ENCODE results near the gene CHD3. TPM values are rescaled to one million over a fixed set of nuclear protein-coding genes. Genes with fewer than 3 reads are reported as not detected.

Gene CHD3
- 100 to 1,000 TPM in 1 of 4 donors, 10 to 100 TPM in 3; 78.9 to 117 (median 91.4) TPM for total RNA-seq

- TF ChIP-seq, protein P1, sequence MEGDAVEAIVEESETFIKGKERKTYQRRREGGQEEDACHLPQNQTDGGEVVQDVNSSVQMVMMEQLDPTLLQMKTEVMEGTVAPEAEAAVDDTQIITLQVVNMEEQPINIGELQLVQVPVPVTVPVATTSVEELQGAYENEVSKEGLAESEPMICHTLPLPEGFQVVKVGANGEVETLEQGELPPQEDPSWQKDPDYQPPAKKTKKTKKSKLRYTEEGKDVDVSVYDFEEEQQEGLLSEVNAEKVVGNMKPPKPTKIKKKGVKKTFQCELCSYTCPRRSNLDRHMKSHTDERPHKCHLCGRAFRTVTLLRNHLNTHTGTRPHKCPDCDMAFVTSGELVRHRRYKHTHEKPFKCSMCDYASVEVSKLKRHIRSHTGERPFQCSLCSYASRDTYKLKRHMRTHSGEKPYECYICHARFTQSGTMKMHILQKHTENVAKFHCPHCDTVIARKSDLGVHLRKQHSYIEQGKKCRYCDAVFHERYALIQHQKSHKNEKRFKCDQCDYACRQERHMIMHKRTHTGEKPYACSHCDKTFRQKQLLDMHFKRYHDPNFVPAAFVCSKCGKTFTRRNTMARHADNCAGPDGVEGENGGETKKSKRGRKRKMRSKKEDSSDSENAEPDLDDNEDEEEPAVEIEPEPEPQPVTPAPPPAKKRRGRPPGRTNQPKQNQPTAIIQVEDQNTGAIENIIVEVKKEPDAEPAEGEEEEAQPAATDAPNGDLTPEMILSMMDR (IDR thresholded peaks at IDR 0.05) = peak in 1 of 6 experiments; percentile 9
- no peak for TF ChIP-seq POLR2A (IDR thresholded peaks at IDR 0.05)
- Histone ChIP-seq H3K27ac (peak within 1 kb of the TSS; percentile 81 to 98 (median 92)), H3K4me3 (replicated peaks in 1 of 3) (peak within 1 kb of the TSS in 1 of 3 donors; percentile 26), H3K9me3 (no peaks in the 10 kb centered on the region), H3K27me3 (no peaks in the 10 kb centered on the region), H3K36me3 (peaks cover 10 to 16% of the 10 kb centered on the region in 2 donors), H3K4me1 (peaks cover 40 to 45% of the 10 kb centered on the region in 2 donors)
- intact Hi-C loops (cut with DNase I) = no loop called here
- 46 to 47% methylated on average over 18 of the region's 18 CpGs for WGBS, 2 donors
- DNase-seq = peak; percentile 46 to 54
These were observed at the start of gene CHD3 for GRCh38 chr17:7888184-7888920. CHD3 (plus strand) TSS chr17:7888789; CDS start chr17:7889001, 212 bp downstream.

DNA sequence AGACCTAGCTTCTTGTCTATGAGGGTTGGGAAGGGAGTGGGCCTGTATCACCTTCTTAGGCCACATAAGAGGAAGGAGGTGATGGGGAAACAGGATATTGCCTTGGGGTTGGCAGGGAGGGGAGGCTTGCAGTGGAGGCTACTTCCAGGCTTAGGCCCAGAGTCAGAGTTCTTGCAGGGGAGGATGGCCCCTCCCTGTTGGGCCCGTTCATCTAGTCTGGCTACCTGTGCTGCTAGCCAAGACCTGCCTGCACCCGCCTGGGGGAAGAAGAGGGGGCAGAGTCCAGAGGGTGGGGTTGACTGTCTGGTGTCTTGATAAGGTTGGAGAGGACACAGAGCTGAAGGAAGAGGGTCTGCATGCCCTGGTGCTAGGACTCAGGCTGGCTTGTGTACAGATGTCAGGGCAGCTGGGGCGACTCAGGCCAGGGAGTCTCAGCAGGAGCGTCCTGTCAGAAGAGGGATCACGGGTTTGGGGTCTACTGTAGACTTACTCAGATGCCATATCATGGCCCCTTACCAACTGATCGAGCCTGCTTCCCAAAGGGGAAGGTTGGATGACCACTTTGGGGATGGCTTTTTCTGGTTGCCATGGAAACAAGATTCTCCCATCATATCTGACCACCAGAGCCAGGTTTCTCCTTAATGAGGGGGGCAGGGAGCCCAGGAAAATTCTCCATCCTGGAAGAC, 49.3 kb upstream of the CHD3 start:
- Histone ChIP-seq H3K9me3 (no peaks in the 10 kb centered on the region), H3K27ac (peak overlapping the region in 2 of 3 donors; percentile 39 to 98), H3K4me1 (peaks cover 29 to 36% of the 10 kb centered on the region in 2 donors), H3K4me3 (replicated peaks in 1 of 3) (no peak overlapping the region), H3K27me3 (no peaks in the 10 kb centered on the region), H3K36me3 (no peaks in the 10 kb centered on the region)
- no peak for DNase-seq
- 77 to 94% methylated on average over 4 to 6 of the region's 6 CpGs for WGBS, 2 donors
- TF ChIP-seq POLR2A (IDR thresholded peaks at IDR 0.05) = no peak
- TF ChIP-seq, protein P1 (IDR thresholded peaks at IDR 0.05) = no peak
- intact Hi-C loops (cut with DNase I) = no loop called here

DNA sequence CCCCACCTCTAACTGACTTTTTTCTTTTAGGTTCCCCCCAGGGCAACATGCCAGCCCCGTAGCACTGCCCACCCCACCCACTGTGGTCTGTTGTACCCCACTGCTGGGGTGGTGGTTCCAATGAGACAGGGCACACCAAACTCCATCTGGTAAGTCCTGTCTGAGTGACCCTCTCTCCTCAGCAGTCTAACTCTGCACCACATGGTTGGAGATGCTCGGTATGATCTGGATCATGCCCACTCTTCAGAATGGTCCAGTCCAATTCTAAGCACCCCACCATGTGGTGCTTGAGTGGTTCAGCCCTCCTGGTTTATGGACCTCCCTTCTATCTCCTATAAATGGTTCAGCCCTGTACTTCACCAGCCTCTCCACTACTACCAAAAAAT, 48.7 kb upstream of the CHD3 start:
- Histone ChIP-seq H3K4me1 (peaks cover 30 to 37% of the 10 kb centered on the region in 2 donors), H3K27ac (no peak overlapping the region), H3K4me3 (replicated peaks in 1 of 3) (no peak overlapping the region), H3K9me3 (no peaks in the 10 kb centered on the region), H3K36me3 (no peaks in the 10 kb centered on the region), H3K27me3 (no peaks in the 10 kb centered on the region)
- intact Hi-C loops (cut with DNase I) = loop anchor here (10.0 kb wide), 1 partner anchor 305 kb away; no protein-coding TSS in a partner anchor
- TF ChIP-seq, protein P1 (IDR thresholded peaks at IDR 0.05) = no peak
- no peak for TF ChIP-seq POLR2A (IDR thresholded peaks at IDR 0.05)
- WGBS, 2 donors = 46 to 61% methylated on average over 2 of the region's 2 CpGs
- DNase-seq = no peak

- H3K4me1 ChIP-seq = peaks cover 35 to 42% of the 10 kb centered on the region in 2 donors
- intact Hi-C loops (cut with DNase I) = loop anchor here (10.0 kb wide), 1 partner anchor 304 kb away; no protein-coding TSS in a partner anchor
- H3K27ac ChIP-seq = peak overlapping the region in 1 of 3 donors; percentile 97
- no peak for DNase-seq
- TF ChIP-seq, protein P1 (IDR thresholded peaks at IDR 0.05) = no peak
- no peak for TF ChIP-seq POLR2A (IDR thresholded peaks at IDR 0.05)
- WGBS, 2 donors = 55 to 62% methylated on average over 1 of the region's 1 CpG
- no peaks in the 10 kb centered on the region for H3K27me3 ChIP-seq
- no peaks in the 10 kb centered on the region for H3K9me3 ChIP-seq
- H3K36me3 ChIP-seq = peaks cover 1 to 3% of the 10 kb centered on the region in 2 donors
- no peak overlapping the region for H3K4me3 ChIP-seq (replicated peaks in 1 of 3)
These were observed 48.1 kb upstream of the CHD3 start for GRCh38 chr17:7840441-7840840.

Measured in thyroid gland (tissue), 4 donors.